ENCODE data around the gene ILRUN. TPM values are rescaled to one million over a fixed set of nuclear protein-coding genes. Genes with fewer than 3 reads are reported as not detected.
"Not testable (repeated sequence)": the region's sequence is repeated elsewhere in the genome, so short reads cannot be mapped to it uniquely, and the experiment has no call there.

ILRUN gene
- polyA plus RNA-seq (ENCODE audit: insufficient read length), result 49.8 TPM
- long read RNA-seq, donor 1, full-length matches to known transcripts, result 2 of 26 reads
- long read RNA-seq, donor 1, partial matches to known transcripts, result 24 of 26 reads
- long read RNA-seq, donor 1, other reads (novel, unspliced or antisense), result 0 of 26 reads
- long read RNA-seq, donor 2, full-length matches to known transcripts, result 2 of 12 reads
- long read RNA-seq, donor 2, partial matches to known transcripts, result 10 of 12 reads
- long read RNA-seq, donor 2, other reads (novel, unspliced or antisense), result 0 of 12 reads
- long read RNA-seq, donor 3, full-length matches to known transcripts, result 6 of 25 reads
- long read RNA-seq, donor 3, partial matches to known transcripts, result 19 of 25 reads
- long read RNA-seq, donor 3, other reads (novel, unspliced or antisense), result 0 of 25 reads
- long read RNA-seq, donor 4, result 0 reads
- long read RNA-seq, donor 5, full-length matches to known transcripts, result 6 of 27 reads
- long read RNA-seq, donor 5, partial matches to known transcripts, result 21 of 27 reads
- long read RNA-seq, donor 5, other reads (novel, unspliced or antisense), result 0 of 27 reads
- long read RNA-seq, donor 6, full-length matches to known transcripts, result 5 of 24 reads
- long read RNA-seq, donor 6, partial matches to known transcripts, result 19 of 24 reads
- long read RNA-seq, donor 6, other reads (novel, unspliced or antisense), result 0 of 24 reads
- long read RNA-seq, donor 7, full-length matches to known transcripts, result 1 of 15 reads
- long read RNA-seq, donor 7, partial matches to known transcripts, result 14 of 15 reads
- long read RNA-seq, donor 7, other reads (novel, unspliced or antisense), result 0 of 15 reads
- long read RNA-seq, donor 8, full-length matches to known transcripts, result 1 of 9 reads
- long read RNA-seq, donor 8, partial matches to known transcripts, result 8 of 9 reads
- long read RNA-seq, donor 8, other reads (novel, unspliced or antisense), result 0 of 9 reads

DNA sequence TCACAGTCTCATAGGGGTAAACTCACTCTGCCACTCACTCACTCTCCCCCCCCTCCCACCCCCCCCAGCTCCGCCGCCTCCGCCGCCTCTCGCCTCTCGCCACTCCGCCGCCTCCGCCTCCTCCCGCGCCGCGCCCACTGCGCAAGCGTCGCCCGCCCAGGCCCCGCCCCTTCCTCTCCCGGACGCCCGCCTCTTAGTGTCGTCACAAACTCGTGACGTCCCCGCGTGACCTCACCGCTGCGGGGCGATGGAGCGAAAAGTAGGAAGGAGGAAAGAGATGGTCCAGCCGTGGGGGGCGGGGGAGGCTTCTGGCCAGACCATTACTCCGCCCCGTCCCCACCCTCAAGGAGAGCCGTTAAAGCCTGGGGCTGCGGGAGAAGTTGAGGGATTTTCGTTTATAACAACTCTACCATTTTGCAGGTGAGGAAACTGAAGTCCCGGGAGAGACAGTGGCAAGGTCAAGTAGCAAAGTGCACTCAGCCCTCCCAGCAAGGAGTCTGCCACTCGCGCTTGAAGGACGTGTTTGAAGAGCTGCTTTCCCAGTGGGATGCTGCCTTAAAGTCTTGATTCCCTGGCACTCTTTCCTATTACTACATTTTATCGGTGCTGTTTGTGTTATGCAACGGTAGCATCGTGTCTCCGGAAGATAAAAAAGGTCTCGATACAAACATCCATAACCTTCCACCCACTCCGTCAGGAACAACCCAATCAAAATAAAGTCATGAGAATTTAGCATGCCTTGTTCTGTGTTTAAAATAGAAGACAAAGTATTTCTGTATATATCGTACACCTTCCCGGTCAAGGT, at the start of gene ILRUN:
Gene ILRUN (minus strand): TSS at position 29 of the 805 bp plus-strand sequence. CDS start 164 bp downstream, outside the sequence.
- DNase-seq, result peak; percentile 96

DNA sequence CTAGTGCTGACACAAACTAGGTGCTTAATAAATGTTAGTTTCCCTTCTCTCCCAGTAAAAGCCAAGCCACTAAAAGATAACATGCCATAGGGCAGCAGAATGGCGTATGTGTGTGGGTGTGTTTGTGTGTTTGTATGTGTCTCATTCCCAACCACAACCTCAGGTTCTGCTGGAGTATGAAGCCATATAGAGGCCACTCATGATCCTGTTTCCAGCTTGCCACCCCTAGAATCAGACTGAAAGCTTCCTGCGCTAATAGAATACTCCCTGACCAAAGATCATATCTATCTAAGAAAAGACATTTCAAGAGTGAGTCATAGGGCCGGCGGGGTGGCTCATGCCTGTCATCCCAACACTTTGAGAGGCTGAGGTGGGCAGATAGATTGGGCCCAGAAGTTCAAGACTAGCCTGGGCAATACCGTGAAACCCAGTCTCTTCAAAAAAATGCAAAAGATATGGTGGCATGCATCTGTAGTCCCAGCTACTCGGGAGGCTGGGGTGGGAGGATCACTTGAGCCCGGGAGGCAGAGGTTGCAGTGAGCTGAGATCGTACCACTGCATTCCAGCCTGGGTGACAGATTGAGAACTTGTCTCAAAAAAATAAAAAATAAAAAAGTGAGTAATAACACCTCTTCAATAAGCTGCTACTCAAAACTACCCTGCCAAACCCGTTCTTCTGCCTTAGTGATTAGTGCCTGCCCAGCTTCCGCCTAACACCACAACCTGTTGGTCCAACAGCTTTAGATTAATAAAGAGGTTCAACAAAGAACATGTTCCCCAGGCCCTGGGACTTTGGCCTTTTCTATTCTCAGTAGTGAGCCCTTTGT, 48.9 kb upstream of the ILRUN start:
- no peak for DNase-seq

DNA sequence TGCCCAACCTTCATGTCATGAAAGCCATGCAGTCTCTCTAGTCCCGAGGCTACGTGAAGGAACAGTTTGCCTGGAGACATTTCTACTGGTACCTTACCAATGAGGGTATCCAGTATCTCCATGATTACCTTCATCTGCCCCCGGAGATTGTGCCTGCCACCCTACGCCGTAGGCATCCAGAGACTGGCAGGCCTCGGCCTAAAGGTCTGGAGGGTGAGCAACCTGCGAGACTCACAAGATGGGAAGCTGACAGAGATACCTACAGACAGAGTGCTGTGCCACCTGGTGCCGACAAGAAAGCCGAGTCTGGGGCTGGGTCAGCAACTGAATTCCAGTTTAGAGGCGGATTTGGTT, 47.7 kb upstream of the ILRUN start:
- DNase-seq, result not testable (repeated sequence)

DNA sequence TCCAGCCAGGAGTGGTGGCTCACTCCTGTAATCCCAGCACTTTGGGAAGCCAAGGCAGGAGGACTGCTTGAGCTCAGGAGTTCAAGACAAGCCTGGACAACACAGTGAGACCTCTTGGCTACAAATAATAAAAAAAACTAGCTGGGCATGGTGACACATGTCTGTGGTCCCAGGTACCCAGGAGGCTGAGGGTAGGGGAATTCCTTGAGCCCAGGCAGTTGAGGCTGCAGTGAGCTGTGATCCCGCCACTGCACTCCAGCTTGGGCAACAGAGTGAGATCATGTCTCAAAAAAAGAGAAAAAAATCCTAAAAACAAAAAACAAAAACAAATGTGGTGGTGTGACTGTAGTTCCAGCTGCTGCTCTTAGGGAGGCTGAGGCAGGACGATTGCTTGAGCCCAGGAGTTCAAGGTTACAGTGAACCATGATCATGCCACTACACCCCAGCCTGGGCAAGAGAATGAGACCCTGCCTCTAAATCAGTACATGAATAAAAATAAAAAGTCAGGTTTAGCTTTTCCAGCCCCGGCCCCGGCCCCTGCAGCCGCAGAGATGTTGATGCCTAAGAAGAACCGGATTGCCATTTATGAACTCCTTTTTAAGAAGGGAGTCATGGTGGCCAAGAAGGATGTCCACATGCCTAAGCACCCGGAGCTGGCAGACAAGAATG, 47.2 kb upstream of the ILRUN start:
- DNase-seq, result no peak

DNA sequence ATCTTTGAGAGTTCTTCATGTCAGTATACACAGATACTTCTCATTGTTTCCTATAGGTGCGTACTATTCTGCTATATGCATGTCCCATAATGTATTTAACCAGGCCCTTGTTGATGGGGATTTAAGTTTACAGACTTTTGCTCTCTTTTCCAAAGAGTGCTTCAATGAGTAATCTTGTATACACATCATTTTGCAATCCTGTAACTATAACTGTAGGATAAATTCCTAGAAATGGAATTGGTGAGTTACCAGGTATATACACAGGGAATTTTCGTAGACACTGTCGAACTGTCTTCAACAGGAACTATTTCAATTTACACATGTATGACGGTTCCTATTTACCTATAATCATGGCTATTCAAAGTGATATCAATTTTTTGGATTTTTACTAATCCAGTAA, 45.5 kb upstream of the ILRUN start:
- DNase-seq, result no peak

DNA sequence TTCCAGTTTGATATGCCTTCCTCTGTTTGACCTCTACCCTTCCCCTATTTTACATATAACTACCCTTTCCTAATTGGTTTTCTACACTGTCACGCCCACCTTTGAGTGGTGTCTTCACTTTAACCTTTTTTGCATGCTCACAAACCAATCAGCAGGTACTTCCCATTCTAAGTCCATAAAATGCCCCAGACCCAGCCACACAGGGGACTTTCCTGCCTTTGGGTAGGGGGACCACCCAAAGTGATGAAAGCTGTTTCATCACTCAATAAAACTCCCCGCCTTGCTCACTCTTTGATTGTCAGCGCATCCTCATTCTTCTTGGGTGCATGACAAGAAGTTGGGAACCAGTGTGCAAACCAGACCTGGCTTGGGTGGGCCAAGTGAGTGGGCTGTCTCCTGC, 40.3 kb upstream of the ILRUN start:
- DNase-seq, result no peak

DNA sequence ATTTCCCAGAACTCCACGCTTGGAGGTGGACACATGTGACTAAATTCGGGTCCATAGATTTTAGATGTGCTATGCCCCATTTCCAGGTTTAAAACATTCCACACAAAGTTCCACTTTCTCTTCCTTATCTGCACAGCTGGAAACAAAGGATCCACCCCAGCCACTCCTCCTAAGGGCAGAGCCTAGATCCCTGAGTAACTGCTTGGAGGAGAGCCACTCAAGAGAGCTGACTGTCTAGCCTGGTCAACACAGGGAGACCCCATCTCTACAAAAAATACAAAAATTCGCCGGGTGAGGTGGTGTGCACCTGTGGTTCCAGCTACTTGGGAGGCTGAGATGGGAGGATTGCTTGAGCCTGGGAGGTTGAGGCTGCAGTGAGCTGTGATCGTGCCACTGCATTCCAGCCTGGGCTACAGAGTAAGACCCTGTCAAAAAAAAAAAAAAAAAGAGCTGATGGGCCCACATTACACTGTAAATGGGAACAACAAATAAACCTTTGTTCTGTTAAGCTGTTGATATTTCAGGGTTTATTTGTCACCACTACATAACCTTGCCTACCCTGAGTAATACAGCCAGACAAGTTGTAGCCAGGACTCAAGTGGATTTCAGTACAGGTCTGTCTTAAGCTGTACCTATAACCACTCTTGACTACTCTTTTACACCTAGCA, 35.0 kb upstream of the ILRUN start:
- DNase-seq, result no peak

DNA sequence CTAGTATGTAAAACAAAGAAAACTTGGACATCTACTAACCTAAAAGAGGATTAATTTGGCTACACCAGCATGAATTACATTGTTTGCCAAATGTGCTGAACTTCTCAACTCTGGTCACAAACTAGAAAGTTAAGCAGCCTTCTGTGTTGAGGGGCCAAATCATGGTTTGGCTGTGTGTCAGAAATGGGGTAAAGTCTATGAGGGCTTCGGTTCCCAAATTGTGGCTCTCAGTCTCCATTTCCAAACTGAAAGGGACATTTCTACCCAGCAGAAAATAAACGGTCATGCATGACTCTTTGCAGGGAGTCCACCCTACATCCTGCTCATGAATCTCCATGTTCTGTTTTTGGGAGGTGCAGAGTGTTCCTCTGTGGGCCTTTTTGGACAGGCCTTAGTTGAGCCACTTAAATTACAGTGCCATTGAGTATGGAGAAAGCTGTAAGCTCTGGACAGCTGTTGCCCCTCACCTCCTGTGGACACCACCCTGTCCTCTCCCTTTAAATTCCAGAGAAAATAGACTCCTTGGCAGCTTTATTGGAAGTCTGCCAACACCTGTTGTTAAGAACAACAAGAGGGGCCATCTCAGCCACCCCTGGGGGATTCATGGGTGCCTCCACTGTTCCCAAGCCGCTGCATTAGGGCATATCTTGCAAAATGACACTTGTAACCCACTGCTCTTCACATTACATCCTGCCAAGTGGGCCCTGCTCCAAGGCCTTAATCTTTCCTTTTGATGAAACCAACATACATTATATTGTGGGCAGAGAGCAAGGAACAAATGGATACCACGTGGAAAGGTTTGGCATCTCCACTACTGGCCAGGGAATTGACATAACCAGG, 33.3 kb upstream of the ILRUN start:
- DNase-seq, result no peak

DNA sequence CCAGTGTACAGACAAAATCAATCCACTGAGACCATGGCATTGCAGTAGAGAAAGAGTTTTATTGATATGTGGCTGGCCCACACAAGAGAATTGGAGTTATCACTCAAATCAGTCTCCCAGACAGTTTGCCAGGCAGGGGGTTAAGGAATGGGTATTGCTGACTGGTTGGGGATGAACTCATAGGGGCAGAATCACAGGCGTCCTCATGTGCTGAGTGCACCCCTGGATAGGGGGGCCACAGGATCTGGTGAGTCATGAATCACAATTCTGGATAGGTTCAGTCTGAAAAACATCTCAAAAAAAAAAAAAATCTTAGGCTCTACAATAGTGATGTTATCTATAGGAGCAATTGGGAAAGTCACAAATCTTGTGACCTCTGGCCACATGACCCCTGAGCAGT, 29.5 kb upstream of the ILRUN start:
- DNase-seq, result no peak

DNA sequence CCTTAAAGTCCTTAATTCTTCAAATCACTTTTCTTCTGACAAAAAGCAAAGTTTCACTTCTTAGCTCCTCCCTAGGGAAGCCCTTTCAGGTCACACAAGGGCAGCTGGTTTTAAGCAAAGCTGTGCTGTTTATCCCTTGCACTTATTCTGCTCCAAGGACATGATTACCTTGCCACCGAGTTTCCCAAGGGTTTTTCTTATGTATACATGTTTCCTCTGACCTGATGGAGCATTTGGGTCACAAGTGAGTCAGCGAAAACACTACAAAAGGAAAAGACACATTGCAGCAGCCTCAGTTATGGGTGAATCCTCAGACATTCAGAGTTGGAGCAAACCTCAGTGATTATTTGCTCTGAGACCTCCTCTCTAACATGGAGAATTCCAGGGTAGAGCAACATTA, 26.6 kb upstream of the ILRUN start:
- DNase-seq, result no peak

DNA sequence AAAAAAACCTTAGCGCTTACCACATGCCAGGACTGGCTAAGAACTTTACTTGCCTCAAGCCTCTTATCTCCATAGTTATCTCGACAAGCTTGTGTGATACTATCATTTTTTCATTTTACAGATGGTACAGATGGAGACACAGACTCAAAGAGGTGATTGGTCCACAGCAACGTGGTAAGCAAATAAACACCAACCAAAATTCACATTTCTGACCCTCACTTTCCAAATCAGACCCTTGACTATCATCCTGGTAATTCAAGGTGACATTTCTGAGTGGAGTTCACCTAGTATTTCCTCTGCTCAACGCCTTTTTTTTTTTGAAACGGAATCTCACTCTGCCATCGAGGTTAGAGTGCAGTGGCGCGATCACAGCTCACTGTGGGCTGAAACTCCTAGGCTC, 25.9 kb upstream of the ILRUN start:
- DNase-seq, result no peak

DNA sequence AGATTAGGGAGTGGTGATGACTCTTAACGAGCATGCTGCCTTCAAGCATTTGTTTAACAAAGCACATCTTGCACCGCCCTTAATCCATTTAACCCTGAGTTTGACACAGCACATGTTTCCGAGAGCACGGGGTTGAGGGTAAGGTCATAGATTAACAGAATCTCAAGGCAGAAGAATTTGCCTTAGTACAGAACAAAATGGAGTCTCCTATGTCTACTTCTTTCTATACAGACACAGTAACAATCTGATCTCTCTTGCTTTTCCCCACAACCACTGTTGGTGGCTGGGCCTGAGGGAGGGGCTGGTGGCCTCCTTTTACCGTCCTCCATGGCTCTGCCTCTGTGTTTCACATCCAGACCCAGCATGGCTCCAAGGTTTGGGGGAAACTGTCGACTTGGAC, 23.6 kb upstream of the ILRUN start:
- not testable (repeated sequence) for DNase-seq

DNA sequence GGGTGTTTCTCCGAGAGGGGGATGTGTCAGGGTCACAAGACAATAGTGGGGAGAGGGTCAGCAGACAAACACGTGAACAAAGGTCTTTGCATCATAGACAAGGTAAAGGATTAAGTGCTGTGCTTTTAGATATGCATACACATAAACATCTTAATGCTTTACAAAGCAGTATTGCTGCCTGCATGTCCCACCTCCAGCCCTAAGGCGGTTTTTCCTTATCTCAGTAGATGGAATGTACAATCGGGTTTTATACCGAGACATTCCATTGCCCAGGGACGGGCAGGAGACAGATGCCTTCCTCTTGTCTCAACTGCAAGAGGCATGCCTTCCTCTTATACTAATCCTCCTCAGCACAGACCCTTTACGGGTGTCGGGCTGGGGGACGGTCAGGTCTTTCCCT, 23.1 kb upstream of the ILRUN start:
- not testable (repeated sequence) for DNase-seq

DNA sequence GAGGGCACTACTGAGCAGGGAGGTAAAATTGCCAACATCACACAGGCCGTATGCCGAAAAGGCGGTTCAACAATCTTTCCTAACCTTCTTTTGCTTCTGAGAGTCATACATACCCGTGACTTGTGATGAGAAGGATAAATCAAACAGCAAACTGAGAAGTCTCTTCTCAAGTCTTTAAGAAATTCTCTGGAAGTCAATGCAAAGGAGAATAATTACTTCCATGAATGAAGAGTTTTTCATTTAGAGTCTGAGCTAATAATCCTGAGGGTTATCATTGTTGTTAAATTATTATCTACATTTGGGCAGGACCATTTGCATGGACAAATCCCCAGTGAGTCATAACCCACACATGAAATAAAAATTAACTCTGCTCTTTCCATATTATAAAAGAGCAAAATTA, 22.4 kb upstream of the ILRUN start:
- no peak for DNase-seq

DNA sequence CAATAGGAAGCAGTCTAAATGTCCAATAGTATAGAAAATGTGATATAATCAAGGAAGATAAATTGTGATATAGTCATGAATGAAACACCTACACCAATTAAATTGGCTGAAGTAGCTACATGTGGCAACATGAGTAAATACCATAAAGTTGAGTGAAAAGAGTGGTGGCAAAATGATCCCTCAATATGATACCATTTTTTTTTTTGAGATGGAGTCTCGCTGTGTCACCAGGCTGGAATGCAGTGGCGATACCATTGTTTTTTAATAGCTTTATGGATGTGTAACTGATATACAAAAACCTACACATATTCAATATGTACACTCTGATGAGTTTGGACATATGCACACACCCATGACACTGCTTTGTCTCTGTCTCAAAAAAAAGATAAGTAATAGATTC, 20.9 kb upstream of the ILRUN start:
- no peak for DNase-seq

DNA sequence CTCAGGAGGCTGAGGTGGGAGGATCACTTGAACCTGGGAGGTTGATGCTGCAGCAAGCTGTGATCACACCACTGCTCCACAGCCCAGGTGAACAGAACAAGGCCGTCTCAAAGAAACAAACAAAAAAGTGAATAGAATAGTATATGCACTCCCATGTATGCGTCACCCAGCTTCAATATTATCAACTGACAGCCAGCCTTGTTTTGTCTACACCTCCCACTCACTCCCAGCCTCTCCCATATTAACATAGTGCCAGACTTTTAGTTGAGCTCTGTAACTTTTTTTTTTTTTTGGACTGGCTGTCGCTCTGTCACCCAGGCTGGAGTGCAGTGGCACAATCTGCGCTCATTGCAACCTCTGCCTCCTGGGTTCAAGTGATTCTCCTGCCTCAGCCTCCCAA, 18.1 kb upstream of the ILRUN start:
- no peak for DNase-seq

DNA sequence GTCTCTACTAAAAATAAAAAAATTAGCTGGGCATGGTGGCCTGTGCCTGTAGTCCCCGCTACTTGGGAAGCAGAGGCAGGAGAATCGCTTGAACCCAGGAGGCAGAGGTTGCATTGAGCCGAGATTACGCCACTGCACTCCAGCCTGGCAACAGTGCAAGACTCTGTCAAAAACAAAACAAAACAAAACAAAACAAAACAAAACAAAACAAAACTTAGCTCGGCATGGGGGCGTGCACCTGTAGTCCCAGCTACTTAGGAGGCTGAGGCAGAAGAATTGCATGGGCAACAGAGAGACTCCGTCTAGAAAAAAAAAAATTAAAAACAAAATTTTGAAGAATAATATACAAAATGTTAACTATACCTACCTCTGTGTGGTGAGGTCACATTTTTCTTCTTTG, 16.3 kb upstream of the ILRUN start:
- not testable (repeated sequence) for DNase-seq

DNA sequence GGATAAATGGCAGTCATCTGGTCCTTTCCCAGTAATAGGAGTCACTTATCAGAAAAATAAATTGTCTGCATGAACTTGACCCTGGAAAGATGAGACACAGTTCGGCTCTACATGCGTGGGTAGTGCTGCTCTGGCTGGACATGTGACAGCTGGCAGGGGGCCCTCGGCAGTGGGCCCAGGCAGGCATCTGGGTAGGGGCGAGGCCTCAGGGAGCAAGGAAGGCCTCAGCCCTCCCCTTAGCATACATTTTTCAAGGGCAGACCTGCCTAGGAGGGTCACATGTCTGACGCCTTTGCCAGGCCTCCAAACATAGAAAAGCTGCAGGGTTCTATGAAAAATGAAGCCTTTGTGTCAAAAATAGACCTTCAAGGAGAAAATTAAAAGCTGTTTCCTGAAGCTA, 12.8 kb upstream of the ILRUN start:
- DNase-seq, result peak; percentile 51

DNA sequence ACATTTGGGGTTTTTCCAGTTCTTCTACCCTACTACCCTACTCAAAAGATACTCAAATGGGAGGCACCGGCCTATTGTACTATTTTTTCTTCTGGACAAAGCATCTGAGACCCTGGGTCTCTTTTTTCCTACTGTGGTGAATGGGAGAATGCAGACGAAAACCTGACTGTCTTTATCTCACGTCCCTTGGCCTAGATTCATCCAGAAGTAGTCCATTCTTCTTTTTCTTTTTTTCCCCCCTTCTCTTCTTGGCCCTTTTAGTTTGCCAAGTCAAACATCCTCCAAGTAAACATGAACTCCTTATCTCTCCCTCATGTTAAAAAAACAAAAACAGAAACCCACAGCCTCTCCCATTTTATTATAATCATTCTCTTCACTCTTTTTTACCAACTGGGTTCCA, 8.7 kb upstream of the ILRUN start:
- DNase-seq, result no peak

Data from left kidney (tissue), 8 donors.